Cardiac fibroblast (primary cell): ENCODE measurements around the gene GRIN2C.

ENCODE experiments used
- DNase-seq, 2 donors: peaks; one replicate each; pipeline versions ENCODE4 v3.0.0 to v3.0.0-alpha.2; 2010; ENCODE audit warnings: low read depth in 2 of 2
- H3K4me3 ChIP-seq, 2 donors: replicated peaks in 1 of 2; 1 replicate in 1 of 2; 2 replicates in 1 of 2; pipeline ENCODE4 v1.5.1; 2011; ENCODE audit warnings: low read depth in 2 of 2, low read length in 2 of 2, mild to moderate bottlenecking in 2 of 2, moderate library complexity in 1 of 2
- CTCF ChIP-seq: IDR thresholded peaks from one replicate; pipeline ENCODE4 v1.5.1; 2011; ENCODE audit warnings: low read depth, mild to moderate bottlenecking, low read length, inconsistent platforms

The GRIN2C gene

GRCh38 chr17:74901353-74902135, 41.9 kb upstream of the GRIN2C start:
- DNase-seq: no peak
- H3K4me3 ChIP-seq: no peak overlapping the region
- TF ChIP-seq CTCF: no peak

GRCh38 chr17:74900208-74900607, 40.5 kb upstream of the GRIN2C start:
- TF ChIP-seq CTCF: no peak
- DNase-seq: no peak
- no peak overlapping the region for H3K4me3 ChIP-seq

- TF ChIP-seq CTCF: no peak
- no peak for DNase-seq
- H3K4me3 ChIP-seq: no peak overlapping the region
Observed at GRCh38 chr17:74898376-74898946, 38.8 kb upstream of the GRIN2C start.

- TF ChIP-seq CTCF: no peak
- DNase-seq: no peak
- H3K4me3 ChIP-seq: no peak overlapping the region
Observed at GRCh38 chr17:74893936-74894671, 34.4 kb upstream of the GRIN2C start.

- peak within 1 kb of the TSS in 1 of 2 donors; percentile 14 for H3K4me3 ChIP-seq
- no peak for TF ChIP-seq CTCF
- no peak for DNase-seq
Observed at GRCh38 chr17:74892974-74893911, 33.6 kb upstream of the GRIN2C start, which contains the start of gene FADS6. Gene FADS6 (minus strand): TSS chr17:74893633. CDS start chr17:74893595, 38 bp downstream.
